GM23338 (cell line): Measurements from ENCODE around the gene TENM3. TPM values are rescaled to one million over a fixed set of nuclear protein-coding genes. Genes with fewer than 3 reads are reported as not detected.

Source experiments
- ATAC-seq: fragments of 200-7000 bp; cut with Tn5 transposase; 3 replicates; pipeline ENCODE4 v1.9.1; 2020
- DNase-seq: peaks from one replicate; pipeline ENCODE4 v3.0.0-alpha.2; 2015; ENCODE audit warnings: low spot score
- H2AFZ ChIP-seq: fragments of 200-600 bp; sonication (generic); 2 replicates; pipeline ENCODE4 v1.8.0; 2016; ENCODE audit warnings: antibody characterized with exemption, mild to moderate bottlenecking, moderate library complexity
- H3F3A ChIP-seq: fragments of 200-600 bp; sonication (generic); replicated peaks from 2 replicates; pipeline ENCODE4 v1.8.0; 2017; ENCODE audit warnings: antibody characterized with exemption, mixed run types, low read depth
- H3K27ac ChIP-seq: fragments of 200-600 bp; sonication (generic); 2 replicates; pipeline ENCODE4 v1.6.1; 2016; ENCODE audit warnings: low read depth
- H3K27me3 ChIP-seq: fragments of 200-600 bp; sonication (generic); 2 replicates; pipeline ENCODE4 v1.8.0; 2016; ENCODE audit warnings: mild to moderate bottlenecking, mixed run types, moderate library complexity; ENCODE audit not compliant: insufficient read depth
- H3K36me3 ChIP-seq: fragments of 200-600 bp; sonication (generic); 2 replicates; pipeline ENCODE4 v1.8.0; 2016; ENCODE audit warnings: mild to moderate bottlenecking; ENCODE audit not compliant: insufficient read depth
- H3K4me1 ChIP-seq: fragments of 200-600 bp; sonication (generic); 2 replicates; pipeline ENCODE4 v1.8.0; 2016; ENCODE audit warnings: mild to moderate bottlenecking, moderate library complexity; ENCODE audit not compliant: insufficient read depth
- H3K4me2 ChIP-seq: fragments of 200-600 bp; sonication (generic); 2 replicates; pipeline ENCODE4 v1.7.1; 2017; ENCODE audit warnings: mixed run types
- H3K4me3 ChIP-seq: fragments of 200-600 bp; sonication (generic); 2 replicates; pipeline ENCODE4 v1.6.1; 2016; ENCODE audit warnings: mixed run types
- H3K79me2 ChIP-seq: fragments of 200-600 bp; sonication (generic); replicated peaks from 2 replicates; pipeline ENCODE4 v1.8.0; 2017; ENCODE audit warnings: mild to moderate bottlenecking; ENCODE audit not compliant: insufficient read depth
- H3K9me2 ChIP-seq: fragments of 200-600 bp; sonication (generic); 2 replicates; pipeline ENCODE4 v1.8.0; 2017; ENCODE audit not compliant: insufficient read depth
- H4K20me1 ChIP-seq: fragments of 200-600 bp; sonication (generic); replicated peaks from 2 replicates; pipeline ENCODE4 v1.8.0; 2017; ENCODE audit warnings: mild to moderate bottlenecking; ENCODE audit not compliant: insufficient read depth
- H3K27ac Mint-ChIP-seq: 2 replicates; pipeline ENCODE4 v1.8.0; 2020; ENCODE audit warnings: inconsistent platforms, mild to moderate bottlenecking, moderate library complexity, mixed read lengths
- H3K27me3 Mint-ChIP-seq: 3 replicates; pipeline ENCODE4 v1.8.0; 2022; ENCODE audit warnings: low read depth, mild to moderate bottlenecking, moderate library complexity, mixed read lengths, inconsistent platforms; ENCODE audit not compliant: insufficient read depth, poor library complexity
- H3K36me3 Mint-ChIP-seq: 3 replicates; pipeline ENCODE4 v1.8.0; 2021; ENCODE audit warnings: low read depth, mild to moderate bottlenecking, inconsistent platforms, moderate library complexity, mixed read lengths
- H3K4me1 Mint-ChIP-seq: 3 replicates; pipeline ENCODE4 v1.8.0; 2020; ENCODE audit warnings: mild to moderate bottlenecking, inconsistent platforms, mixed read lengths
- H3K4me3 Mint-ChIP-seq: 3 replicates; pipeline ENCODE4 v1.8.0; 2021; ENCODE audit warnings: moderate library complexity, mild to moderate bottlenecking, inconsistent platforms, mixed read lengths
- H3K9me3 Mint-ChIP-seq: 3 replicates; pipeline ENCODE4 v1.8.0; 2020; ENCODE audit warnings: moderate library complexity, mild to moderate bottlenecking, inconsistent platforms, mixed read lengths
- CREB1 ChIP-seq: fragments of 250-450 bp; sonication (Bioruptor Pico); IDR thresholded peaks from 2 replicates; pipeline ENCODE4 v1.5.0; 2020; ENCODE audit warnings: low read depth, mild to moderate bottlenecking, moderate library complexity
- CTCF ChIP-seq, 2 experiments: fragments of 200-600 bp in 1 of 2; sonication (generic) in 1 of 2; conservative IDR thresholded peaks; 2 replicates each; pipeline versions ENCODE4 v1.5.1 to v1.6.1; 2016 to 2017; ENCODE audit warnings: antibody characterized with exemption in 2 of 2, low read depth in 2 of 2, mild to moderate bottlenecking in 2 of 2, moderate library complexity in 1 of 2
- ETS1 ChIP-seq: IDR thresholded peaks from 2 replicates; pipeline ENCODE4 v1.6.1; 2016; ENCODE audit warnings: antibody characterized with exemption
- EZH2 ChIP-seq: fragments of 200-600 bp; sonication (generic); IDR thresholded peaks from one replicate; pipeline ENCODE4 v1.8.0; 2017; ENCODE audit warnings: antibody characterized with exemption, mild to moderate bottlenecking, low read depth; ENCODE audit not compliant: unreplicated experiment
- EZH2phosphoT487 ChIP-seq: fragments of 200-600 bp; sonication (generic); IDR thresholded peaks from one replicate; pipeline ENCODE4 v1.8.1; 2018; ENCODE audit warnings: antibody characterized with exemption; ENCODE audit not compliant: unreplicated experiment
- JUNB ChIP-seq: IDR thresholded peaks from one replicate; pipeline ENCODE4 v1.6.1; 2016; ENCODE audit warnings: antibody characterized with exemption; ENCODE audit not compliant: unreplicated experiment
- POLR2AphosphoS5 ChIP-seq: IDR thresholded peaks from 2 replicates; pipeline ENCODE4 v1.6.1; 2016; ENCODE audit warnings: antibody characterized with exemption, low read depth
- REST ChIP-seq: IDR thresholded peaks from one replicate; pipeline ENCODE4 v1.6.1; 2018; ENCODE audit warnings: antibody characterized with exemption; ENCODE audit not compliant: unreplicated experiment
- STAT1 ChIP-seq: IDR thresholded peaks from one replicate; pipeline ENCODE4 v1.6.1; 2016; ENCODE audit warnings: antibody characterized with exemption; ENCODE audit not compliant: unreplicated experiment
- ZNF114 ChIP-seq: fragments of 250-450 bp; sonication (Bioruptor Pico); IDR thresholded peaks from 2 replicates; pipeline ENCODE4 v1.5.0; 2020; ENCODE audit warnings: mild to moderate bottlenecking, moderate library complexity
- ZNF331 ChIP-seq: fragments of 250-450 bp; sonication (Bioruptor Pico); IDR thresholded peaks from 2 replicates; pipeline ENCODE4 v1.5.0; 2020; ENCODE audit warnings: low read depth, mild to moderate bottlenecking, moderate library complexity
- ZNF462 ChIP-seq: fragments of 250-450 bp; sonication (Bioruptor Pico); IDR thresholded peaks from 2 replicates; pipeline ENCODE4 v1.5.0; 2020; ENCODE audit warnings: mild to moderate bottlenecking, moderate library complexity
- polyA plus RNA-seq: library from polyadenylated mRNA; unstranded; fragments of >200 nt; fragmentation: Nextera tagmentation; extraction: Ambion mirVana; gene quantifications from 2 replicates; pipeline ENCODE4 v1.2.1, GENCODE V29; 2016
- total RNA-seq: library from RNA; depleted of rRNA; stranded (reverse); fragments of >200 nt; shearing (Covaris generic); gene quantifications from 2 replicates; pipeline ENCODE4 v1.2.3, GENCODE V29; 2014

The TENM3 gene
- total and polyA plus RNA-seq, 2 experiments from 2014 or later, result 22.2 to 128 TPM

- Mint-ChIP-seq H3K36me3 (peaks cover 39% of the 10 kb centered on the region), H3K9me3 (peaks cover 14% of the 10 kb centered on the region; the same call in 2 of the 3 replicates), H3K27me3 (peaks cover 4% of the 10 kb centered on the region), H3K27ac (no peak overlapping the region), H3K4me1 (peaks cover 29% of the 10 kb centered on the region), H3K4me3 (no peak overlapping the region)
- H3K4me1 ChIP-seq, result peaks cover 16% of the 10 kb centered on the region
- no peak for ATAC-seq
- no peaks in the 10 kb centered on the region for H3F3A ChIP-seq
- H3K4me2 ChIP-seq, result no peak overlapping the region
- no peaks in the 10 kb centered on the region for H3K27me3 ChIP-seq
- no peak for TF ChIP-seq ZNF331
- TF ChIP-seq JUNB, result no peak
- no peak for TF ChIP-seq REST
- no peak for TF ChIP-seq EZH2phosphoT487
- no peak for TF ChIP-seq CTCF (conservative IDR thresholded peaks at IDR 0.05; ENCODE audit: low read depth in 2 of 2)
- no peak for TF ChIP-seq ETS1
- TF ChIP-seq ZNF462 (CRISPR knock-in tag), result no peak
- TF ChIP-seq CREB1, result no peak
- no peak for TF ChIP-seq ZNF114 (CRISPR knock-in tag)
- no peak for TF ChIP-seq STAT1
- TF ChIP-seq POLR2AphosphoS5, result no peak
- TF ChIP-seq EZH2, result no peak
- no peak overlapping the region for H2AFZ ChIP-seq
- no peaks in the 10 kb centered on the region for H3K36me3 ChIP-seq
- H3K79me2 ChIP-seq, result no peaks in the 10 kb centered on the region
- H3K27ac ChIP-seq, result no peak overlapping the region
- no peak for DNase-seq
- no peaks in the 10 kb centered on the region for H3K9me2 ChIP-seq
- H4K20me1 ChIP-seq, result no peaks in the 10 kb centered on the region
- no peak overlapping the region for H3K4me3 ChIP-seq
These were observed 23.8 kb downstream of the TENM3 start for GRCh38 chr4:182267048-182267447.
